SK-N-SH treated with all-trans-retinoic acid at 6 μM for 48 hours (cell line): ENCODE measurements around the gene AGTPBP1.
A peak's percentile ranks its signal among the peaks of the same experiment; 100 is the strongest.

Source experiments
- ATAC-seq: fragments of 200-7000 bp; cut with Tn5 transposase; 3 replicates; pipeline ENCODE4 v1.9.1; 2020; ENCODE audit warnings: mild to moderate bottlenecking, moderate library complexity
- BACH2 ChIP-seq: fragments of 250-450 bp; sonication (Bioruptor Pico); IDR thresholded peaks from 2 replicates; pipeline ENCODE4 v1.9.0; 2021; ENCODE audit warnings: mild to moderate bottlenecking, borderline replicate concordance
- ESRRG ChIP-seq: fragments of 250-450 bp; sonication (Bioruptor Pico); IDR thresholded peaks from 2 replicates; pipeline ENCODE4 v1.6.1; 2021; ENCODE audit warnings: mild to moderate bottlenecking
- GLIS3 ChIP-seq: fragments of 250-450 bp; sonication (Bioruptor Pico); IDR thresholded peaks from 2 replicates; pipeline ENCODE4 v1.5.0; 2020; ENCODE audit warnings: mild to moderate bottlenecking, moderate library complexity
- OSR1 ChIP-seq: fragments of 250-450 bp; sonication (Bioruptor Pico); IDR thresholded peaks from 2 replicates; pipeline ENCODE4 v1.8.0; 2022; ENCODE audit warnings: moderate library complexity, mild to moderate bottlenecking, inconsistent platforms
- PPARA ChIP-seq: fragments of 250-450 bp; sonication (Bioruptor Pico); IDR thresholded peaks from 2 replicates; pipeline ENCODE4 v1.5.0; 2020; ENCODE audit warnings: mild to moderate bottlenecking, borderline replicate concordance
- RARB ChIP-seq: fragments of 250-450 bp; sonication (Bioruptor Pico); IDR thresholded peaks from 2 replicates; pipeline ENCODE4 v1.8.0; 2021; ENCODE audit warnings: mild to moderate bottlenecking, moderate library complexity
- SNAI2 ChIP-seq: fragments of 250-450 bp; sonication (Bioruptor Pico); IDR thresholded peaks from 2 replicates; pipeline ENCODE4 v1.5.0; 2020; ENCODE audit warnings: mild to moderate bottlenecking, moderate library complexity
- TCF4 ChIP-seq: fragments of 250-450 bp; sonication (Bioruptor Pico); IDR thresholded peaks from 2 replicates; pipeline ENCODE4 v1.8.0; 2021; ENCODE audit warnings: mild to moderate bottlenecking, moderate library complexity, borderline replicate concordance
- ZC3H10 ChIP-seq: fragments of 250-450 bp; sonication (Bioruptor Pico); IDR thresholded peaks from 2 replicates; pipeline ENCODE4 v1.5.1; 2021; ENCODE audit warnings: mild to moderate bottlenecking, moderate library complexity
- ZFP30 ChIP-seq: fragments of 450-650 bp; formaldehyde crosslinking; IDR thresholded peaks from 2 replicates; pipeline ENCODE4 v1.5.0; 2022; ENCODE audit warnings: mild to moderate bottlenecking, moderate library complexity
- ZNF565 ChIP-seq: fragments of 450-650 bp; formaldehyde crosslinking; conservative IDR thresholded peaks from 2 replicates; pipeline ENCODE4 v1.5.0; 2020; ENCODE audit warnings: low read depth, mild to moderate bottlenecking, moderate library complexity
- ZNF70 ChIP-seq: fragments of 450-650 bp; formaldehyde crosslinking; IDR thresholded peaks from 2 replicates; pipeline ENCODE4 v1.5.0; 2020; ENCODE audit warnings: mild to moderate bottlenecking, moderate library complexity
- ZNF8 ChIP-seq: fragments of 450-650 bp; formaldehyde crosslinking; IDR thresholded peaks from 2 replicates; pipeline ENCODE4 v1.5.0; 2020; ENCODE audit warnings: mild to moderate bottlenecking, moderate library complexity
- TF ChIP-seq, protein P1 (sequence below): fragments of 250-450 bp; sonication (Bioruptor Pico); IDR thresholded peaks from 2 replicates; pipeline ENCODE4 v1.8.0; 2020; ENCODE audit warnings: mild to moderate bottlenecking, moderate library complexity, borderline replicate concordance
- TF ChIP-seq, protein P2 (sequence below): fragments of 250-450 bp; sonication (Bioruptor Pico); IDR thresholded peaks from 2 replicates; pipeline ENCODE4 v1.8.0; 2021; ENCODE audit warnings: low read depth, mild to moderate bottlenecking, moderate library complexity, borderline replicate concordance
- TF ChIP-seq, protein P3 (sequence below): fragments of 250-450 bp; sonication (Bioruptor Pico); IDR thresholded peaks from 2 replicates; pipeline ENCODE4 v1.5.1; 2021; ENCODE audit warnings: mild to moderate bottlenecking, moderate library complexity
- TF ChIP-seq, protein P4 (sequence below): fragments of 250-450 bp; sonication (Bioruptor Pico); IDR thresholded peaks from 2 replicates; pipeline ENCODE4 v1.5.1; 2020; ENCODE audit warnings: low read depth, mild to moderate bottlenecking, moderate library complexity

AGTPBP1 gene

DNA sequence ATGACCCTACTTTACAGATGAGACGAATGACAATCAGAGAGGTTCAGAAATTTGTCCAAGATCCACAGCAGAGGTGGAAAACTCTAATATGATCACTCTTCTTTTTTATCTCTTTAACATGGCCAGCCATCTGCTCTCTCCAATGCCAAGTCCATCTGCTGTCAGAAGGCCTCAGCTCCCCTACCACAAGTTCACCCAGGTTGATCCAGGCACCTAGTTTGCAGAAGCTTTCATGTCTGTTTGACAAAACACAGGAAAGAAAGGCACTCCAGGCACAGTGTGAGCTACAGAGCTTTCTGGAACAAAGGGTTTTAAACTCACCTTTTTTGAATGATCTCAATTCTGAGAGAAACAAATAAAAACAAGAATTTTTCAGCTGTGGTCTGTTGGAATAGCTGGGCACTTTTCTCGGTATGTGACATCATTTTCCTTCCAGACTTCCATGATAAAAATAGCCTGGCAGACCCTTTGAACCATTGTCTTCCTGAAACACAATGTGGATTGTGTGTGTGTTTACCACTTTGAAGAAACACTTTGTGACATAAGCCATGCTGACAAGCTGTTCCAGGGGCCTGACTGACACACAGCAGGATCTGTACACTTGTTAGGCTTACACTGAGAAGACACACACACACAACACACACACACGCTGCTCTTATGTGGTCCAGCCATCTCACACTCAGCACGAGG is 214.3 kb downstream of the AGTPBP1 start:
- TF ChIP-seq, protein P1, sequence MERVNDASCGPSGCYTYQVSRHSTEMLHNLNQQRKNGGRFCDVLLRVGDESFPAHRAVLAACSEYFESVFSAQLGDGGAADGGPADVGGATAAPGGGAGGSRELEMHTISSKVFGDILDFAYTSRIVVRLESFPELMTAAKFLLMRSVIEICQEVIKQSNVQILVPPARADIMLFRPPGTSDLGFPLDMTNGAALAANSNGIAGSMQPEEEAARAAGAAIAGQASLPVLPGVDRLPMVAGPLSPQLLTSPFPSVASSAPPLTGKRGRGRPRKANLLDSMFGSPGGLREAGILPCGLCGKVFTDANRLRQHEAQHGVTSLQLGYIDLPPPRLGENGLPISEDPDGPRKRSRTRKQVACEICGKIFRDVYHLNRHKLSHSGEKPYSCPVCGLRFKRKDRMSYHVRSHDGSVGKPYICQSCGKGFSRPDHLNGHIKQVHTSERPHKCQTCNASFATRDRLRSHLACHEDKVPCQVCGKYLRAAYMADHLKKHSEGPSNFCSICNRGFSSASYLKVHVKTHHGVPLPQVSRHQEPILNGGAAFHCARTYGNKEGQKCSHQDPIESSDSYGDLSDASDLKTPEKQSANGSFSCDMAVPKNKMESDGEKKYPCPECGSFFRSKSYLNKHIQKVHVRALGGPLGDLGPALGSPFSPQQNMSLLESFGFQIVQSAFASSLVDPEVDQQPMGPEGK (CRISPR knock-in tag): no peak
- TF ChIP-seq ZNF70 (no peak), GLIS3 (CRISPR knock-in tag) (no peak)
- TF ChIP-seq, all 23 proteins: peak for 0

DNA sequence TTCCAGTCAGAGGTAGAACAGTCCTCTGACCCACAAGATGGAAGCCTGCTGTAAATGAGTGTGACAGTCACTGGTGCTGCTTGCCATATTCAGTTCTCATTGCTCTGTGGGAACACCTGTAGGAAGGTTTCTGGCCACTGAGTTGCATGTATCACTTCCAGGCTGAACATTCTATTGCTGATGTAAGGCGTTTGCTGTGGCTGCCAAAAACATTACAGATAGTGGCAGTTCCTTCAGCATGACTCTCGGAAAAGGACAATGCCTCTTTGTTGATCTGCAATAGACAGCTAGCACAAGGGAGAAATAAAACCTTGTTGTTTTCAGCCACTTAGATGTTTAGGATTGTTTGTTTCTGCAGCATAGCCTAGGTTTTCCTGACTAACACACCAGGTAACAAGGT is 217.2 kb downstream of the AGTPBP1 start:
- no peak for ATAC-seq
- TF ChIP-seq ZFP30 (no peak), ZC3H10 (CRISPR knock-in tag) (no peak), ZNF565 (CRISPR knock-in tag) (no peak)
- TF ChIP-seq, protein P2, sequence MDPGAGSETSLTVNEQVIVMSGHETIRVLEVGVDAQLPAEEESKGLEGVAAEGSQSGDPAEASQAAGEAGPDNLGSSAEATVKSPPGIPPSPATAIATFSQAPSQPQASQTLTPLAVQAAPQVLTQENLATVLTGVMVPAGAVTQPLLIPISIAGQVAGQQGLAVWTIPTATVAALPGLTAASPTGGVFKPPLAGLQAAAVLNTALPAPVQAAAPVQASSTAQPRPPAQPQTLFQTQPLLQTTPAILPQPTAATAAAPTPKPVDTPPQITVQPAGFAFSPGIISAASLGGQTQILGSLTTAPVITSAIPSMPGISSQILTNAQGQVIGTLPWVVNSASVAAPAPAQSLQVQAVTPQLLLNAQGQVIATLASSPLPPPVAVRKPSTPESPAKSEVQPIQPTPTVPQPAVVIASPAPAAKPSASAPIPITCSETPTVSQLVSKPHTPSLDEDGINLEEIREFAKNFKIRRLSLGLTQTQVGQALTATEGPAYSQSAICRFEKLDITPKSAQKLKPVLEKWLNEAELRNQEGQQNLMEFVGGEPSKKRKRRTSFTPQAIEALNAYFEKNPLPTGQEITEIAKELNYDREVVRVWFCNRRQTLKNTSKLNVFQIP (CRISPR knock-in tag): no peak

More for the DNA sequence above, 214.3 kb downstream of the AGTPBP1 start:
- no peak for ATAC-seq

DNA sequence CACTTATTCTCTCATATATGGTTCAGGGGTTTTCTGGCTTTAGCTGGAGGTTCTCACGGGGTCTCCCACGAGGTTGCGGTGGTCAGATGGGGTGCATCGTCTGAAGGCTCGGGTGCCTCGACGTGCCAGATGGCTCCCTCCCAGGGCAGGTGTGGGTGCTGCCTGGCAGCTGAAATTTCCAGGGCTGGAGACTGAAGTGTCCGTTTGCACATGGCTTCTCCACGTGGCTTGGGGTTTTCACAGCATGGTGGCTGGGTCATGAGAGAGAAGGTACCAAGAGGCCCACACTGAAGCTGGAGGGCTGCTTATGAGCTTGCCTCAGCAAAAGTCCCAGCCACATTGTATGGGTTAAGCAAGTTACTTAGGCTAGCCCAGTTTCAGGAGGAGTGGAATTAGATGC is 218.6 kb downstream of the AGTPBP1 start:
- TF ChIP-seq OSR1 (no peak), ESRRG (CRISPR knock-in tag) (no peak), TCF4 (CRISPR knock-in tag) (no peak)
- no peak for ATAC-seq

DNA sequence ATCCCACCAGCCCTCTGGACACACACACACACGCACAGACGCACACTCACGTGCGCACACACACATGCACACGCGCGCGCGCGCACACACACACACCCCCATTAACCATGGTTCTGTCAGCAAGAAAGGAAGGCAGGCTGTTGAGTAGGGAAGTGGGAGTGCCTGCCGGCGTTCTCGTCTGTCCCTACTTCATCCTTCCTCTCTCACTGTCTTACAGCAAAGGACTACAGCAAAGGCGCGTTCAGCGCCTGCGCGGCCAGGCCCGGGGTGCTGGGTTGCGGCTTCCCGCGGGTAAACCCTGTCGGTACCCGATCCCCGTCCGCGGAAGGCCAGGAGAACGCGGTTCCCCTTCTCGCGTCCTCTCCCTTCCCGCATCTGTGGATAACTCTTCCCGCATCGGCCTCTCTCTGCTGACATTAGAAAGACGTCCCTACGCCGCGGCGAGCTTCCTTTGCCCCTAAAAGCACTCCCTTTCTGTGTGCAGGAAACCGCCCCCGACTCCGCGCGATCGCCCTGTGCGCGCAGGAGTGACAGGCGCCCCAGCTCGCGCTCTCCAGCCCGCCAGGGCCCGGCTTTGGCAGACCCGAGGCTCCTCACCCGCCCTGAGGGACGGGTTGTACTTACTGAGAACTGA is 219.2 kb downstream of the AGTPBP1 start:
- TF ChIP-seq BACH2 (CRISPR knock-in tag): no peak
- TF ChIP-seq, protein P3, sequence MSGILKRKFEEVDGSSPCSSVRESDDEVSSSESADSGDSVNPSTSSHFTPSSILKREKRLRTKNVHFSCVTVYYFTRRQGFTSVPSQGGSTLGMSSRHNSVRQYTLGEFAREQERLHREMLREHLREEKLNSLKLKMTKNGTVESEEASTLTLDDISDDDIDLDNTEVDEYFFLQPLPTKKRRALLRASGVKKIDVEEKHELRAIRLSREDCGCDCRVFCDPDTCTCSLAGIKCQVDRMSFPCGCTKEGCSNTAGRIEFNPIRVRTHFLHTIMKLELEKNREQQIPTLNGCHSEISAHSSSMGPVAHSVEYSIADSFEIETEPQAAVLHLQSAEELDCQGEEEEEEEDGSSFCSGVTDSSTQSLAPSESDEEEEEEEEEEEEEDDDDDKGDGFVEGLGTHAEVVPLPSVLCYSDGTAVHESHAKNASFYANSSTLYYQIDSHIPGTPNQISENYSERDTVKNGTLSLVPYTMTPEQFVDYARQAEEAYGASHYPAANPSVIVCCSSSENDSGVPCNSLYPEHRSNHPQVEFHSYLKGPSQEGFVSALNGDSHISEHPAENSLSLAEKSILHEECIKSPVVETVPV (CRISPR knock-in tag): no peak
- TF ChIP-seq ZNF8 (CRISPR knock-in tag): no peak
- TF ChIP-seq ZNF565 (CRISPR knock-in tag): no peak
- TF ChIP-seq RARB (CRISPR knock-in tag): no peak
- TF ChIP-seq ZNF70: no peak
- no peak for TF ChIP-seq OSR1
- TF ChIP-seq ZC3H10 (CRISPR knock-in tag): no peak
- TF ChIP-seq, protein P4, sequence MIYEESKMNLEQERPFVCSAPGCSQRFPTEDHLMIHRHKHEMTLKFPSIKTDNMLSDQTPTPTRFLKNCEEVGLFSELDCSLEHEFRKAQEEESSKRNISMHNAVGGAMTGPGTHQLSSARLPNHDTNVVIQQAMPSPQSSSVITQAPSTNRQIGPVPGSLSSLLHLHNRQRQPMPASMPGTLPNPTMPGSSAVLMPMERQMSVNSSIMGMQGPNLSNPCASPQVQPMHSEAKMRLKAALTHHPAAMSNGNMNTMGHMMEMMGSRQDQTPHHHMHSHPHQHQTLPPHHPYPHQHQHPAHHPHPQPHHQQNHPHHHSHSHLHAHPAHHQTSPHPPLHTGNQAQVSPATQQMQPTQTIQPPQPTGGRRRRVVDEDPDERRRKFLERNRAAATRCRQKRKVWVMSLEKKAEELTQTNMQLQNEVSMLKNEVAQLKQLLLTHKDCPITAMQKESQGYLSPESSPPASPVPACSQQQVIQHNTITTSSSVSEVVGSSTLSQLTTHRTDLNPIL (CRISPR knock-in tag): no peak
- TF ChIP-seq SNAI2 (CRISPR knock-in tag): no peak
- TF ChIP-seq PPARA (CRISPR knock-in tag): no peak
- TF ChIP-seq, protein P1 (CRISPR knock-in tag): no peak
- no peak for TF ChIP-seq ZFP30
- TF ChIP-seq, protein P2 (CRISPR knock-in tag): no peak
- peak; percentile 74 for ATAC-seq
